GM21576 (cell line): ENCODE measurements around the gene SMIM12.

Experiments used
- ATAC-seq: cut with Tn5 transposase; IDR thresholded peaks from one replicate; pipeline ENCODE4 v1.9.1; 2021; ENCODE audit warnings: mild to moderate bottlenecking, moderate library complexity; ENCODE audit not compliant: unreplicated experiment

The SMIM12 gene

GRCh38 chr1:34808051-34808810 lies 51.3 kb downstream of the SMIM12 start:
- no peak for ATAC-seq

GRCh38 chr1:34806396-34806795 lies 53.2 kb downstream of the SMIM12 start:
- ATAC-seq, result no peak

- no peak for ATAC-seq
These were observed 55.8 kb downstream of the SMIM12 start for GRCh38 chr1:34803770-34804169.
